ENCODE results near the gene ZBED5.

- TF ChIP-seq TEAD1 (CRISPR knock-in tag; IDR thresholded peaks at IDR 0.05): no peak
- TF ChIP-seq RAD21 (CRISPR knock-in tag; conservative IDR thresholded peaks at IDR 0.05 in 1 of 2, IDR thresholded peaks at IDR 0.05 in 1 of 2): no peak
- no peak for TF ChIP-seq EZH2 (IDR thresholded peaks at IDR 0.05; ENCODE audit: borderline replicate concordance, low read depth, low read length)
- no peak for TF ChIP-seq CTCF (IDR thresholded peaks at IDR 0.05 in 2 of 3, conservative IDR thresholded peaks at IDR 0.05 in 1 of 3; ENCODE audit: insufficient read depth in 2 of 3, low read depth in 1 of 3, low read length in 3 of 3)
- TF ChIP-seq ID3 (CRISPR knock-in tag; IDR thresholded peaks at IDR 0.05): no peak
- TF ChIP-seq ID3 (tag; IDR thresholded peaks at IDR 0.05): no peak
- no peak for TF ChIP-seq CEBPZ (IDR thresholded peaks at IDR 0.05; ENCODE audit: borderline replicate concordance, low read depth, low read length)
- no peak for TF ChIP-seq CBFB (CRISPR knock-in tag; IDR thresholded peaks at IDR 0.05)
Observed at GRCh38 chr11:10898763-10899025, 40.8 kb upstream of the ZBED5 start.
